ENCODE measurements around the gene QPRT. TPM values are rescaled to one million over a fixed set of nuclear protein-coding genes. Genes with fewer than 3 reads are reported as not detected.

QPRT gene
- total RNA-seq, 1 donor from 2014 or later: 49.6 TPM

DNA sequence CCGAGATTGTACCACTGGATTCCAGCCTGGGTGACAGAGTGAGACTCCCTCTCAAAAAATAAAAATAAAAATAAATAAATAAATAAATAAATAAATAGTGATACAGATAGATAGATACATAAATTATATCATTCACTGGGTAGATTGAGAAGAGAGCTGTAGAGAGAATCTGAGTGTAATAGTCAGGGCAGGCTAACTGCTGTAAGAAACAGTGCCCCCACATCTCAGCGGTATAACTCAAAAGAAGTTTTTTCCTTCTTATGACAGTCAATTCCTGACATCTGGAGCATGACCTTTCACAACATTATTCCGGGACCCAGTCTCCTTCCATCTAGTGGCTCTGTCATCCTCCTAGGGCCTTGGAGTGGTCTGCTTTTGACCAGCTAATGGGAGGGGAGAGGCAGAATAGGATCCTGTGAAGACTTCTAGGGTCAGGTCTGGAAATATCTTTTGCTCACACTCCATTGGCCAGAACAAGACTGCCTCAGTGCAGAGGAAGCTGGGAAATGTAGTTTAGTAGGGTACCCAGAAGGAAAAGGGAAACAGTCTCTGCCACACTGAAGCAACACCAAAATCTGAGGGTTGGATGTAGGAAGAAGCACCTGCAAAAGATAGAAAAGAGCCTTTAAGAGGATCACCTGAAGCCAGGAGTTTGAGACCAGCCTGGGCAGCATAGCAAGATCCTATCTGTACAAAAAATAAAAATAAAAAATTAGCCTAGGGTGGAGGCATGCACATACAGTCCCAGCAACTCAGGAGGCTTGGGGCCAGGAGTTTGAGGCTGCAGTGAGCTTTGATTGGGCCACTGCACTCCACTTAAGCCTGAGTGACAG lies 3.0 kb upstream of the QPRT start:
- DNase-seq (ENCODE audit: low spot score): peak; percentile 70
- no peaks in the 10 kb centered on the region for H4K20me1 ChIP-seq (ENCODE audit: low read depth)
- peaks cover 26% of the 10 kb centered on the region for H3F3A ChIP-seq (ENCODE audit: low read depth)
- no peaks in the 10 kb centered on the region for H3K36me3 ChIP-seq
- Mint-ChIP-seq H3K4me3 (no peak overlapping the region), H3K27me3 (ENCODE audit: insufficient read depth, low read depth) (peaks cover 4% of the 10 kb centered on the region), H3K9me3 (no peaks in the 10 kb centered on the region), H3K36me3 (peaks cover 2% of the 10 kb centered on the region), H3K4me1 (peaks cover 20% of the 10 kb centered on the region), H3K27ac (peak overlapping the region; percentile 68)
- H3K9ac ChIP-seq: no peak overlapping the region
- H3K9me3 ChIP-seq (ENCODE audit: low read depth): no peaks in the 10 kb centered on the region
- no peak overlapping the region for H3K4me3 ChIP-seq
- H3K4me1 ChIP-seq: no peaks in the 10 kb centered on the region
- peak overlapping the region; percentile 41 for H2AFZ ChIP-seq (replicated peaks)
- no peaks in the 10 kb centered on the region for H3K27me3 ChIP-seq
- H3K27ac ChIP-seq: no peak overlapping the region
- H3K4me2 ChIP-seq: no peak overlapping the region
- TF ChIP-seq, protein P1, sequence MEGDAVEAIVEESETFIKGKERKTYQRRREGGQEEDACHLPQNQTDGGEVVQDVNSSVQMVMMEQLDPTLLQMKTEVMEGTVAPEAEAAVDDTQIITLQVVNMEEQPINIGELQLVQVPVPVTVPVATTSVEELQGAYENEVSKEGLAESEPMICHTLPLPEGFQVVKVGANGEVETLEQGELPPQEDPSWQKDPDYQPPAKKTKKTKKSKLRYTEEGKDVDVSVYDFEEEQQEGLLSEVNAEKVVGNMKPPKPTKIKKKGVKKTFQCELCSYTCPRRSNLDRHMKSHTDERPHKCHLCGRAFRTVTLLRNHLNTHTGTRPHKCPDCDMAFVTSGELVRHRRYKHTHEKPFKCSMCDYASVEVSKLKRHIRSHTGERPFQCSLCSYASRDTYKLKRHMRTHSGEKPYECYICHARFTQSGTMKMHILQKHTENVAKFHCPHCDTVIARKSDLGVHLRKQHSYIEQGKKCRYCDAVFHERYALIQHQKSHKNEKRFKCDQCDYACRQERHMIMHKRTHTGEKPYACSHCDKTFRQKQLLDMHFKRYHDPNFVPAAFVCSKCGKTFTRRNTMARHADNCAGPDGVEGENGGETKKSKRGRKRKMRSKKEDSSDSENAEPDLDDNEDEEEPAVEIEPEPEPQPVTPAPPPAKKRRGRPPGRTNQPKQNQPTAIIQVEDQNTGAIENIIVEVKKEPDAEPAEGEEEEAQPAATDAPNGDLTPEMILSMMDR (IDR thresholded peaks at IDR 0.05): no peak
- no peak for TF ChIP-seq EZH2 (IDR thresholded peaks at IDR 0.05)
- no peak for TF ChIP-seq EZH2phosphoT487 (IDR thresholded peaks at IDR 0.05)
- peaks cover 21% of the 10 kb centered on the region for H3K79me2 ChIP-seq (ENCODE audit: low read depth)

DNA sequence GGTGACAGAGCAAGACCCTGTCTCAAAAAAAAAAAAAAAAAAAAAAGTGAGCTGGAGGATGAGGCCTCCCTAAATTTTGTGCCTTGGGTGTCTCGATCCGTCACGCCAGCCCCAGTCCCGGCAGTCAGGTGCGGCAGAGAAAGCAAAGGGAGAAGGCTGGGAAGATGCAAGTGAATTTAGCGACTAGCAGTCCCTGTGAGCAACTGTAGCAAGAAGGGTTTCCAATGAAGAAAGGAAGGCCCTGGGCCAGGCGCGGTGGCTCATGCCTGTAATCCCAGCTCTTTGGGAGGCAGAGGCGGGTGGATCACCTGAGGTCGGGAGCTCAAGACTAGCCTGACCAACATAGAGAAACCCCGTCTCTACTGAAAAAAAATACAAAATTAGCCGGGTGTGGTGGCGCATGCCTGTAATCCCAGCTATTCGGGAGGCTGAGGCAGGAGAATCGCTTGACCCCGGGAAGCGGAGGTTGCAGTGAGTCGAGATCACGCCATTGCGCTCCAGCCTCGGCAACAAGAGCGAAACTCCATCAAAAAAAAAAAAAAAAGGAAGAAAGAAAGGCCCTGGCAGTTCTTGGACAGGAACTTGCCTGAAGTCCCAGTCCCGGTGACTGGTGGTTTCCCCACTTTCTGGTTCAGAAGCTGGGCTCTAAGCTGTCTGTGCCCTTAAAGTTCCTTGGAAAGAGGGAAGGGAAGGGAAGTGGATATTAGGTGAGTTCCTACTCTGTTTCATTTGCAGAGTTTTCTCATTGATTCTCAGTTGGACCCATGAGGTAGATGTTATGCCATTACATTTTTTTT lies 1.8 kb upstream of the QPRT start:
- Histone ChIP-seq H2AFZ (replicated peaks) (no peak overlapping the region), H3K9me3 (ENCODE audit: low read depth) (no peaks in the 10 kb centered on the region), H3K27ac (peak overlapping the region; percentile 29), H3K4me3 (no peak overlapping the region), H3K4me1 (no peaks in the 10 kb centered on the region), H4K20me1 (ENCODE audit: low read depth) (no peaks in the 10 kb centered on the region), H3K36me3 (no peaks in the 10 kb centered on the region), H3F3A (ENCODE audit: low read depth) (peaks cover 26% of the 10 kb centered on the region), H3K79me2 (ENCODE audit: low read depth) (peaks cover 32% of the 10 kb centered on the region), H3K4me2 (no peak overlapping the region), H3K9ac (no peak overlapping the region), H3K27me3 (no peaks in the 10 kb centered on the region)
- H3K4me3 Mint-ChIP-seq: peak overlapping the region; percentile 35
- H3K36me3 Mint-ChIP-seq: peaks cover 5% of the 10 kb centered on the region
- no peak for DNase-seq (ENCODE audit: low spot score)
- peak overlapping the region; percentile 69 for H3K27ac Mint-ChIP-seq
- H3K27me3 Mint-ChIP-seq (ENCODE audit: insufficient read depth, low read depth): peaks cover 4% of the 10 kb centered on the region
- no peaks in the 10 kb centered on the region for H3K9me3 Mint-ChIP-seq
- H3K4me1 Mint-ChIP-seq: peaks cover 22% of the 10 kb centered on the region
- TF ChIP-seq EZH2 (IDR thresholded peaks at IDR 0.05): no peak
- TF ChIP-seq EZH2phosphoT487 (IDR thresholded peaks at IDR 0.05): no peak
- TF ChIP-seq, protein P1 (IDR thresholded peaks at IDR 0.05): no peak

DNA sequence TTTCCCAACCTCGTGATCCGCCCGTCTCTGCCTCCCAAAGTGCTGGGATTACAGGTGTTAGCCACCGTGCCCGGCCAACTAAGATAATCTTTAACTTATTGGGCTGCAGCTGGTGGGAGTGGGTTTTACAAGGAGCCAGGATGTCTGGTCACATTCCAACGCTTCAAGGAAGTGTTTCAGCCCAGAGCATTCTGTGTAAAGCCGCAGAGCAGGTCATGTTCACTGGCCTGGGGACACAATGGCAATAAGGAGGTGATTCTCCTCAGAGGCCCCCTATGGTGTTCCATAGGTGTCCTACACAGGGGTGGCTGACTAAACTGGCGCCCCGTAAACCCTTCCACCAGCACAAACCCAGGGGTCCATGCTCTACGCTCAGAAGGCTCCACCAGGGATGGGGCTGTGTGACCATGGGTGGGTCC lies 1.2 kb downstream of the QPRT start:
- Histone ChIP-seq H4K20me1 (ENCODE audit: low read depth) (peaks cover 6% of the 10 kb centered on the region), H3K27me3 (no peaks in the 10 kb centered on the region), H3K4me3 (peak overlapping the region; percentile 59), H3K4me2 (peak overlapping the region; percentile 91), H3K27ac (no peak overlapping the region), H2AFZ (replicated peaks) (no peak overlapping the region), H3F3A (ENCODE audit: low read depth) (peaks cover 26% of the 10 kb centered on the region), H3K9ac (no peak overlapping the region), H3K36me3 (no peaks in the 10 kb centered on the region), H3K79me2 (ENCODE audit: low read depth) (peaks cover 52% of the 10 kb centered on the region), H3K9me3 (ENCODE audit: low read depth) (no peaks in the 10 kb centered on the region), H3K4me1 (no peaks in the 10 kb centered on the region)
- H3K4me1 Mint-ChIP-seq: peaks cover 18% of the 10 kb centered on the region
- peak overlapping the region; percentile 83 for H3K4me3 Mint-ChIP-seq
- TF ChIP-seq, protein P1 (IDR thresholded peaks at IDR 0.05): no peak
- TF ChIP-seq EZH2 (IDR thresholded peaks at IDR 0.05) (no peak), EZH2phosphoT487 (IDR thresholded peaks at IDR 0.05) (no peak)
- H3K9me3 Mint-ChIP-seq: no peaks in the 10 kb centered on the region
- peaks cover 5% of the 10 kb centered on the region for H3K36me3 Mint-ChIP-seq
- no peak for DNase-seq (ENCODE audit: low spot score)
- H3K27ac Mint-ChIP-seq: peak overlapping the region; percentile 60
- H3K27me3 Mint-ChIP-seq (ENCODE audit: insufficient read depth, low read depth): peaks cover 4% of the 10 kb centered on the region
